ENCODE results near the gene RETREG3. TPM values are rescaled to one million over a fixed set of nuclear protein-coding genes. Genes with fewer than 3 reads are reported as not detected.
A peak's percentile ranks its signal among the peaks of the same experiment; 100 is the strongest.
"Not testable (repeated sequence)": the region's sequence is repeated elsewhere in the genome, so short reads cannot be mapped to it uniquely, and the experiment has no call there.

RETREG3 gene
- total RNA-seq, 1 donor from 2014 or later: 75.4 TPM

GRCh38 chr17:42553161-42553818, 55.9 kb downstream of the RETREG3 start:
- no peak for TF ChIP-seq CTCF (IDR thresholded peaks at IDR 0.05)
- no peak for TF ChIP-seq POLR2A (IDR thresholded peaks at IDR 0.05)
- TF ChIP-seq POLR2AphosphoS5 (IDR thresholded peaks at IDR 0.05; ENCODE audit: insufficient read depth in 1 of 2, low read depth in 1 of 2): no peak
- peak in 1 of 2 donors; percentile 81 for DNase-seq (ENCODE audit: extremely low spot score in 2 of 2)
- intact Hi-C loops (cut with DNase I): no loop called here
- no peaks in the 10 kb centered on the region for H3K9me3 ChIP-seq
- H3K27ac ChIP-seq: peak overlapping the region; percentile 74
- peaks cover 38% of the 10 kb centered on the region for H3K4me1 ChIP-seq
- H3K36me3 ChIP-seq: no peaks in the 10 kb centered on the region
- H3K4me3 ChIP-seq: peak overlapping the region; percentile 72 to 76
- H3K27me3 ChIP-seq: no peaks in the 10 kb centered on the region

- H3K4me1 ChIP-seq: peaks cover 38% of the 10 kb centered on the region
- H3K9me3 ChIP-seq; H3K27me3 ChIP-seq; intact Hi-C loops (cut with DNase I); H3K36me3 ChIP-seq: not testable (repeated sequence)
- peak within 1 kb of the TSS; percentile 72 to 76 for H3K4me3 ChIP-seq
- DNase-seq (ENCODE audit: extremely low spot score in 2 of 2): peak in 1 of 2 donors; percentile 80
- H3K27ac ChIP-seq: peak within 1 kb of the TSS; percentile 74
Measured at GRCh38 chr17:42552736-42553135, 56.4 kb downstream of the RETREG3 start, which contains the start of gene HSD17B1. HSD17B1 (plus strand) TSS chr17:42552923; CDS start chr17:42552934, 11 bp downstream.

- Histone ChIP-seq H3K4me1 (peaks cover 23% of the 10 kb centered on the region), H3K4me3 (no peak overlapping the region), H3K27me3 (no peaks in the 10 kb centered on the region), H3K36me3 (no peaks in the 10 kb centered on the region), H3K9me3 (no peaks in the 10 kb centered on the region), H3K27ac (no peak overlapping the region)
- intact Hi-C loops (cut with DNase I): no loop called here
- no peak for TF ChIP-seq POLR2AphosphoS5 (IDR thresholded peaks at IDR 0.05; ENCODE audit: insufficient read depth in 1 of 2, low read depth in 1 of 2)
- TF ChIP-seq POLR2A (IDR thresholded peaks at IDR 0.05): no peak
- TF ChIP-seq CTCF (IDR thresholded peaks at IDR 0.05): no peak
- no peak for DNase-seq (ENCODE audit: extremely low spot score in 2 of 2)
Measured at GRCh38 chr17:42548993-42549755, 60.0 kb downstream of the RETREG3 start.

- no peak overlapping the region for H3K27ac ChIP-seq
- no peak for DNase-seq (ENCODE audit: extremely low spot score in 2 of 2)
- no peaks in the 10 kb centered on the region for H3K27me3 ChIP-seq
- H3K36me3 ChIP-seq: peaks cover 0 to 1% of the 10 kb centered on the region in 2 donors
- peak overlapping the region; percentile 38 to 43 for H3K4me3 ChIP-seq
- peaks cover 14% of the 10 kb centered on the region for H3K4me1 ChIP-seq
- intact Hi-C loops (cut with DNase I): no loop called here
- H3K9me3 ChIP-seq: no peaks in the 10 kb centered on the region
- no peak for TF ChIP-seq POLR2A (IDR thresholded peaks at IDR 0.05)
- no peak for TF ChIP-seq CTCF (IDR thresholded peaks at IDR 0.05)
- TF ChIP-seq POLR2AphosphoS5 (IDR thresholded peaks at IDR 0.05; ENCODE audit: insufficient read depth in 1 of 2, low read depth in 1 of 2): no peak
Measured at GRCh38 chr17:42548070-42548837, 60.9 kb downstream of the RETREG3 start.

GRCh38 chr17:42547698-42548069, 61.5 kb downstream of the RETREG3 start:
- intact Hi-C loops (cut with DNase I): no loop called here
- TF ChIP-seq CTCF (IDR thresholded peaks at IDR 0.05) (no peak), POLR2A (IDR thresholded peaks at IDR 0.05) (no peak), POLR2AphosphoS5 (IDR thresholded peaks at IDR 0.05; ENCODE audit: insufficient read depth in 1 of 2, low read depth in 1 of 2) (no peak)
- no peak overlapping the region for H3K4me3 ChIP-seq
- no peaks in the 10 kb centered on the region for H3K9me3 ChIP-seq
- no peaks in the 10 kb centered on the region for H3K27me3 ChIP-seq
- no peak overlapping the region for H3K27ac ChIP-seq
- peaks cover 9% of the 10 kb centered on the region for H3K4me1 ChIP-seq
- DNase-seq (ENCODE audit: extremely low spot score in 2 of 2): no peak
- peaks cover 0 to 7% of the 10 kb centered on the region in 2 donors for H3K36me3 ChIP-seq
